Mesenchymal stem cell (in vitro differentiated cells and primary cell): ENCODE measurements around the gene RTKN.

ENCODE experiments used
- DNase-seq: peaks from one replicate; pipeline ENCODE4 v3.0.0-alpha.2; 2013
- H2AFZ ChIP-seq: one replicate; pipeline ENCODE4 v1.6.1; 2013; ENCODE audit warnings: low read depth, mild to moderate bottlenecking, control low read depth, inconsistent platforms, low read length, moderate library complexity
- H2AK5ac ChIP-seq: 2 replicates; pipeline ENCODE4 v1.6.1; 2013; ENCODE audit warnings: low read length, moderate library complexity, mild to moderate bottlenecking, inconsistent platforms; ENCODE audit not compliant: severe bottlenecking
- H2BK120ac ChIP-seq: one replicate; pipeline ENCODE4 v1.6.1; 2013; ENCODE audit warnings: low read depth, mild to moderate bottlenecking, inconsistent platforms, low read length, moderate library complexity
- H2BK12ac ChIP-seq, 2 experiments: one replicate each; pipeline ENCODE4 v1.6.1; 2013; ENCODE audit warnings: inconsistent platforms in 2 of 2, low read length in 2 of 2, mild to moderate bottlenecking in 2 of 2, moderate library complexity in 2 of 2, control low read depth in 1 of 2
- H2BK15ac ChIP-seq: one replicate; pipeline ENCODE4 v1.6.1; 2013; ENCODE audit warnings: mild to moderate bottlenecking, low read depth, inconsistent platforms; ENCODE audit not compliant: poor library complexity, severe bottlenecking
- H2BK5ac ChIP-seq: 2 replicates; pipeline ENCODE4 v1.6.1; 2013; ENCODE audit warnings: low read depth, mild to moderate bottlenecking, low read length, control low read depth, inconsistent platforms; ENCODE audit not compliant: poor library complexity, severe bottlenecking
- H3K14ac ChIP-seq, 2 experiments: one replicate each; pipeline ENCODE4 v1.6.1; 2013; ENCODE audit warnings: inconsistent platforms in 2 of 2, low read length in 2 of 2, control low read depth in 1 of 2, mild to moderate bottlenecking in 1 of 2, moderate library complexity in 1 of 2
- H3K18ac ChIP-seq, 2 experiments: one replicate each; pipeline ENCODE4 v1.6.1; 2013; ENCODE audit warnings: inconsistent platforms in 2 of 2, low read length in 2 of 2, control low read depth in 1 of 2, low read depth in 1 of 2, mild to moderate bottlenecking in 1 of 2
- H3K23ac ChIP-seq, 2 experiments: one replicate each; pipeline ENCODE4 v1.6.1; 2013; ENCODE audit warnings: inconsistent platforms in 2 of 2, low read length in 2 of 2, mild to moderate bottlenecking in 2 of 2, moderate library complexity in 2 of 2, control low read depth in 1 of 2
- H3K27ac ChIP-seq: 2 replicates; pipeline ENCODE4 v1.5.1; 2013; ENCODE audit warnings: mild to moderate bottlenecking, moderate library complexity, low read length, control low read depth, inconsistent platforms; ENCODE audit not compliant: poor library complexity, severe bottlenecking
- H3K27me3 ChIP-seq, 2 experiments: 2 replicates each; pipeline versions ENCODE4 v1.6.1 to v1.7.0; 2013; ENCODE audit warnings: low read length in 2 of 2, mild to moderate bottlenecking in 2 of 2, moderate library complexity in 2 of 2, control low read depth in 1 of 2, inconsistent platforms in 1 of 2; ENCODE audit not compliant: control insufficient read depth in 1 of 2, insufficient read depth in 1 of 2
- H3K36me3 ChIP-seq, 2 experiments: 2 replicates each; pipeline versions ENCODE4 v1.6.1 to v1.7.0; 2013; ENCODE audit warnings: low read length in 2 of 2, control low read depth in 1 of 2, inconsistent platforms in 1 of 2, low read depth in 1 of 2, mild to moderate bottlenecking in 1 of 2; ENCODE audit not compliant: insufficient read depth in 2 of 2, control insufficient read depth in 1 of 2
- H3K4ac ChIP-seq, 2 experiments: one replicate each; pipeline ENCODE4 v1.6.1; 2013; ENCODE audit warnings: inconsistent platforms in 2 of 2, low read length in 2 of 2, mild to moderate bottlenecking in 2 of 2, moderate library complexity in 2 of 2, control low read depth in 1 of 2, low read depth in 1 of 2
- H3K4me1 ChIP-seq: 2 replicates; pipeline ENCODE4 v1.6.1; 2013; ENCODE audit warnings: low read depth, low read length, control low read depth; ENCODE audit not compliant: control insufficient read depth, insufficient read depth
- H3K4me2 ChIP-seq: 2 replicates; pipeline ENCODE4 v1.6.1; 2013; ENCODE audit warnings: low read length, mild to moderate bottlenecking, inconsistent platforms; ENCODE audit not compliant: poor library complexity, severe bottlenecking
- H3K4me3 ChIP-seq, 2 experiments: 2 replicates each; pipeline versions ENCODE4 v1.5.1 to v1.7.0; 2013; ENCODE audit warnings: low read length in 2 of 2, mild to moderate bottlenecking in 2 of 2, control low read depth in 1 of 2, low read depth in 1 of 2; ENCODE audit not compliant: insufficient read depth in 1 of 2
- H3K79me1 ChIP-seq: replicated peaks from 2 replicates; pipeline ENCODE4 v1.6.1; 2013; ENCODE audit warnings: mild to moderate bottlenecking, control low read depth, low read length, inconsistent platforms; ENCODE audit not compliant: poor library complexity, severe bottlenecking
- H3K9ac ChIP-seq: 2 replicates; pipeline ENCODE4 v1.7.0; 2013; ENCODE audit warnings: mild to moderate bottlenecking, low read length, moderate library complexity
- H3K9me3 ChIP-seq: 2 replicates; pipeline ENCODE4 v1.7.0; 2013; ENCODE audit warnings: mild to moderate bottlenecking, low read length; ENCODE audit not compliant: control insufficient read depth
- H4K8ac ChIP-seq: one replicate; pipeline ENCODE4 v1.6.1; 2013; ENCODE audit warnings: inconsistent platforms, mild to moderate bottlenecking, low read length, moderate library complexity
- H4K91ac ChIP-seq: one replicate; pipeline ENCODE4 v1.6.1; 2013; ENCODE audit warnings: mild to moderate bottlenecking, low read length, inconsistent platforms
- WGBS: methylation state at CpG from one replicate; pipeline ENCODE4 v1.1.7; 2013; ENCODE audit warnings: mixed read lengths; 5-methylcytosine and 5-hydroxymethylcytosine counted together

Gene RTKN

GRCh38 chr2:74481961-74482800 is 40.4 kb upstream of the RTKN start:
- under 1% methylated on average over 73 of the region's 80 CpGs for WGBS
- H3K14ac ChIP-seq, result peak overlapping the region in 1 of 2 experiments; percentile 50
- peaks cover 18% of the 10 kb centered on the region for H3K4me1 ChIP-seq
- DNase-seq, result peak; percentile 37
- no peaks in the 10 kb centered on the region for H3K9me3 ChIP-seq
- H3K4me3 ChIP-seq, result peak overlapping the region; percentile 82 to 93
- H2AK5ac ChIP-seq, result no peak overlapping the region
- H2AFZ ChIP-seq, result peak overlapping the region; percentile 46
- peak overlapping the region; percentile 94 for H3K9ac ChIP-seq
- H3K36me3 ChIP-seq, result peaks cover 17 to 46% of the 10 kb centered on the region in 2 experiments
- H2BK15ac ChIP-seq, result peak overlapping the region; percentile 45
- peak overlapping the region in 1 of 2 experiments; percentile 55 for H3K4ac ChIP-seq
- H4K91ac ChIP-seq, result peak overlapping the region; percentile 79
- peak overlapping the region; percentile 89 for H4K8ac ChIP-seq
- H2BK120ac ChIP-seq, result no peak overlapping the region
- no peaks in the 10 kb centered on the region for H3K27me3 ChIP-seq
- peak overlapping the region; percentile 77 for H3K4me2 ChIP-seq
- peak overlapping the region; percentile 87 to 92 for H3K18ac ChIP-seq
- no peak overlapping the region for H2BK12ac ChIP-seq
- H3K79me1 ChIP-seq, result peaks cover 31% of the 10 kb centered on the region
- H3K27ac ChIP-seq, result peak overlapping the region; percentile 70
- peak overlapping the region in 1 of 2 experiments; percentile 40 for H3K23ac ChIP-seq
- H2BK5ac ChIP-seq, result no peak overlapping the region

DNA sequence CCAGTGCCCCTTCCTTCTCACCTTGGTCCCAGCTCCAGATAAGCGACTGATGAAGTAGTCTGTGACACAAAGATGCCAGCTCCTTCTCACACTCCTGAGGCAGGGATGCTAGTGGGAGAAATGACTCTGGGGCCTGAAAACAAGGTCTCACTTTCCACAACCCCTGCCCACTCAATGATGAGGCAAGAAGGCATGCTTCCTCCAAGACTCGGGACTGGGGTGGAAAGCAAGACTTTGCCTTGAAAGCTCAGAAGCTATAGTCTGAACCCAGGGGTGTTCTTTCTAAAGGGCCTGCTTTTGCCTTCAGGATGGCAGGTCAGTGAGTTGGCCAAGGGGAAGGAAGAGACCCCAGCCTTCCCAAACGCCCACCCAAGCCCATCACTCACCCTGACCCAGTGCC is 39.7 kb upstream of the RTKN start:
- H4K8ac ChIP-seq, result no peak overlapping the region
- H2BK120ac ChIP-seq, result no peak overlapping the region
- no peak overlapping the region for H2BK15ac ChIP-seq
- peak overlapping the region; percentile 77 for H3K4me2 ChIP-seq
- no peaks in the 10 kb centered on the region for H3K9me3 ChIP-seq
- H3K36me3 ChIP-seq, result peaks cover 20 to 46% of the 10 kb centered on the region in 2 experiments
- DNase-seq, result no peak
- H2AFZ ChIP-seq, result no peak overlapping the region
- H3K4ac ChIP-seq, result no peak overlapping the region
- H4K91ac ChIP-seq, result no peak overlapping the region
- H3K14ac ChIP-seq, result no peak overlapping the region
- no peak overlapping the region for H3K27ac ChIP-seq
- H3K4me3 ChIP-seq, result peak overlapping the region; percentile 82 to 93
- H3K18ac ChIP-seq, result no peak overlapping the region
- H3K79me1 ChIP-seq, result peaks cover 28% of the 10 kb centered on the region
- no peaks in the 10 kb centered on the region for H3K27me3 ChIP-seq
- peak overlapping the region; percentile 94 for H3K9ac ChIP-seq
- no peak overlapping the region for H2AK5ac ChIP-seq
- no peak overlapping the region for H3K23ac ChIP-seq
- H2BK12ac ChIP-seq, result no peak overlapping the region
- WGBS, result 70% methylated on average over 3 of the region's 3 CpGs
- peaks cover 18% of the 10 kb centered on the region for H3K4me1 ChIP-seq
- H2BK5ac ChIP-seq, result no peak overlapping the region

GRCh38 chr2:74474899-74475298 is 33.2 kb upstream of the RTKN start:
- no peak overlapping the region for H3K4me2 ChIP-seq
- H3K18ac ChIP-seq, result no peak overlapping the region
- no peak overlapping the region for H3K9ac ChIP-seq
- H3K23ac ChIP-seq, result no peak overlapping the region
- H2BK15ac ChIP-seq, result no peak overlapping the region
- peaks cover 13% of the 10 kb centered on the region for H3K79me1 ChIP-seq
- no peak overlapping the region for H3K14ac ChIP-seq
- no peak overlapping the region for H2AFZ ChIP-seq
- no peak overlapping the region for H2AK5ac ChIP-seq
- H3K36me3 ChIP-seq, result peaks cover 27 to 43% of the 10 kb centered on the region in 2 experiments
- WGBS, result 99% methylated on average over 5 of the region's 5 CpGs
- no peak overlapping the region for H2BK12ac ChIP-seq
- H4K91ac ChIP-seq, result no peak overlapping the region
- no peak overlapping the region for H3K4me3 ChIP-seq
- no peak overlapping the region for H4K8ac ChIP-seq
- no peak overlapping the region for H2BK5ac ChIP-seq
- peaks cover 11% of the 10 kb centered on the region for H3K4me1 ChIP-seq
- H3K4ac ChIP-seq, result no peak overlapping the region
- no peak for DNase-seq
- H3K27ac ChIP-seq, result no peak overlapping the region
- no peaks in the 10 kb centered on the region for H3K9me3 ChIP-seq
- H2BK120ac ChIP-seq, result no peak overlapping the region
- H3K27me3 ChIP-seq, result no peaks in the 10 kb centered on the region

- Histone ChIP-seq H3K4ac (no peak overlapping the region), H3K36me3 (peaks cover 27 to 39% of the 10 kb centered on the region in 2 experiments), H3K79me1 (peaks cover 12% of the 10 kb centered on the region), H2BK12ac (no peak overlapping the region), H3K23ac (no peak overlapping the region), H4K8ac (no peak overlapping the region), H3K4me2 (no peak overlapping the region), H2BK5ac (no peak overlapping the region), H3K27me3 (no peaks in the 10 kb centered on the region), H2AFZ (no peak overlapping the region), H3K9ac (no peak overlapping the region), H3K9me3 (no peaks in the 10 kb centered on the region), H3K18ac (no peak overlapping the region), H3K4me3 (no peak overlapping the region), H4K91ac (no peak overlapping the region), H3K14ac (no peak overlapping the region), H3K27ac (no peak overlapping the region), H2BK120ac (no peak overlapping the region), H3K4me1 (peaks cover 11% of the 10 kb centered on the region), H2BK15ac (no peak overlapping the region), H2AK5ac (no peak overlapping the region)
- 95% methylated on average over 6 of the region's 6 CpGs for WGBS
- DNase-seq, result no peak
These were observed 32.7 kb upstream of the RTKN start for GRCh38 chr2:74474481-74474880.
